HCT116 (cell line): ENCODE measurements around the gene NSD2. TPM values are rescaled to one million over a fixed set of nuclear protein-coding genes. Genes with fewer than 3 reads are reported as not detected.

Experiments
- ATAC-seq: fragments of 200-7000 bp; cut with Tn5 transposase; 2 replicates; pipeline ENCODE4 v1.9.1; 2020; ENCODE audit warnings: mild to moderate bottlenecking, moderate library complexity
- BruUV-seq: library from RNA; stranded (reverse); fragments of 400-500 nt; replicated peaks from 2 replicates; lab custom pipeline; 2021; lab: Mats Ljungman, UMichigan
- CTCF ChIA-PET: fragments of 300-600 bp; sonication (Branson Sonifier 250); formaldehyde crosslinking; loops from one replicate; lab custom pipeline; 2021; ENCODE audit warnings: antibody characterized with exemption; lab: Charles Lee
- POLR2A ChIA-PET: fragments of 300-600, 350-600 bp; sonication (Branson Sonifier 250); formaldehyde crosslinking; loops from one replicate; lab custom pipeline; 2021; ENCODE audit warnings: antibody characterized with exemption; lab: Charles Lee
- RAD21 ChIA-PET, 2 experiments: fragments of 300-600 bp; sonication (Branson Sonifier 250); formaldehyde crosslinking; loops; one replicate each; lab custom pipeline; 2023; ENCODE audit warnings: low total read pairs in 2 of 2; ENCODE audit not compliant: uncharacterized antibody in 2 of 2, unreplicated experiment in 2 of 2, low non-redundant PET in 1 of 2; lab: Charles Lee
- DNase-seq: peaks from one replicate; pipeline ENCODE4 v3.0.0-alpha.2; 2010; ENCODE audit warnings: low read depth, low spot score
- H2AFZ ChIP-seq: fragments of 200-600 bp; shearing (Covaris generic), sonication (generic); 2 replicates; pipeline ENCODE4 v1.6.1; 2017; ENCODE audit warnings: low read depth, mixed run types, mixed read lengths, antibody characterized with exemption, low read length; ENCODE audit not compliant: poor library complexity, severe bottlenecking
- H3K27ac ChIP-seq: 2 replicates; pipeline ENCODE4 v1.5.1; 2012; ENCODE audit warnings: low read depth, low read length
- H3K27me3 ChIP-seq: fragments of 200-600 bp; sonication (generic); 2 replicates; pipeline ENCODE4 v1.6.1; 2016; ENCODE audit warnings: mixed run types, low read length, mixed read lengths; ENCODE audit not compliant: insufficient read depth
- H3K36me3 ChIP-seq, 2 experiments: fragments of 200-500 bp in 1 of 2; fragments of 200-600 bp in 1 of 2; sonication (Bioruptor generic) in 1 of 2; sonication (generic) in 1 of 2; 2 replicates each; pipeline versions ENCODE4 v1.5.1 to v1.6.1; 2014 to 2016; ENCODE audit warnings: low read length in 2 of 2, inconsistent platforms in 1 of 2, mixed read lengths in 1 of 2, mixed run types in 1 of 2; ENCODE audit not compliant: insufficient read depth in 2 of 2, control insufficient read depth in 1 of 2
- H3K4me1 ChIP-seq, 2 experiments: fragments of 200-600 bp in 1 of 2; sonication (generic) in 1 of 2; 2 replicates each; pipeline versions ENCODE4 v1.5.1 to v1.6.1; 2012 to 2017; ENCODE audit warnings: low read length in 2 of 2, inconsistent platforms in 1 of 2, mild to moderate bottlenecking in 1 of 2, mixed read lengths in 1 of 2, mixed run types in 1 of 2, moderate library complexity in 1 of 2; ENCODE audit not compliant: insufficient read depth in 2 of 2, control insufficient read depth in 1 of 2
- H3K4me2 ChIP-seq: fragments of 200-600 bp; sonication (generic); 2 replicates; pipeline ENCODE4 v1.6.1; 2017; ENCODE audit warnings: mixed run types, low read length, mixed read lengths
- H3K4me3 ChIP-seq, 2 experiments: fragments of 200-600 bp in 1 of 2; sonication (generic) in 1 of 2; replicated peaks in 1 of 2; 2 replicates each; pipeline ENCODE4 v1.5.1; 2011 to 2016; ENCODE audit warnings: low read length in 2 of 2, control low read depth in 1 of 2, low read depth in 1 of 2, mild to moderate bottlenecking in 1 of 2, mixed read lengths in 1 of 2, mixed run types in 1 of 2
- H3K79me2 ChIP-seq: fragments of 200-600 bp; sonication (generic); 2 replicates; pipeline ENCODE4 v1.6.1; 2017; ENCODE audit warnings: mild to moderate bottlenecking, mixed run types, low read length, moderate library complexity, mixed read lengths; ENCODE audit not compliant: insufficient read depth
- H3K9ac ChIP-seq: fragments of 200-600 bp; sonication (generic); 2 replicates; pipeline ENCODE4 v1.6.1; 2016; ENCODE audit warnings: low read length, mixed read lengths
- H3K9me2 ChIP-seq: fragments of 200-600 bp; sonication (generic), shearing (Covaris generic); 2 replicates; pipeline ENCODE4 v1.6.1; 2017; ENCODE audit warnings: mixed run types, mild to moderate bottlenecking, moderate library complexity; ENCODE audit not compliant: insufficient read depth
- H3K9me3 ChIP-seq, 2 experiments: fragments of 200-500 bp in 1 of 2; fragments of 200-600 bp in 1 of 2; sonication (Bioruptor generic) in 1 of 2; sonication (generic) in 1 of 2; 2 replicates each; pipeline ENCODE4 v1.6.1; 2014 to 2017; ENCODE audit warnings: low read length in 2 of 2, mixed read lengths in 2 of 2, inconsistent platforms in 1 of 2, low read depth in 1 of 2, mild to moderate bottlenecking in 1 of 2, mixed run types in 1 of 2, moderate library complexity in 1 of 2; ENCODE audit not compliant: control insufficient read depth in 1 of 2, insufficient read depth in 1 of 2
- H4K20me1 ChIP-seq: fragments of 200-600 bp; sonication (generic), shearing (Covaris generic); 2 replicates; pipeline ENCODE4 v1.6.1; 2017; ENCODE audit warnings: mixed run types, mild to moderate bottlenecking, moderate library complexity; ENCODE audit not compliant: insufficient read depth
- CBX3 ChIP-seq: IDR thresholded peaks from 2 replicates; pipeline ENCODE4 v1.6.1; 2012; ENCODE audit warnings: low read depth
- CEBPB ChIP-seq: IDR thresholded peaks from 2 replicates; pipeline ENCODE4 v1.6.1; 2012; ENCODE audit warnings: low read depth
- EGR1 ChIP-seq: IDR thresholded peaks from 2 replicates; pipeline ENCODE4 v1.6.1; 2012; ENCODE audit warnings: low read depth
- ELF1 ChIP-seq: IDR thresholded peaks from 2 replicates; pipeline ENCODE4 v1.6.1; 2012; ENCODE audit warnings: low read depth, borderline replicate concordance
- EZH2 ChIP-seq: fragments of 200-600 bp; sonication (generic); IDR thresholded peaks from 2 replicates; pipeline ENCODE4 v1.6.1; 2017; ENCODE audit warnings: antibody characterized with exemption, mixed run types
- EZH2phosphoT487 ChIP-seq: fragments of 200-600 bp; IDR thresholded peaks from 2 replicates; pipeline ENCODE4 v1.6.1; 2018; ENCODE audit warnings: antibody characterized with exemption, borderline replicate concordance
- FOSL1 ChIP-seq: IDR thresholded peaks from 2 replicates; pipeline ENCODE4 v1.6.1; 2012; ENCODE audit warnings: low read depth
- JUND ChIP-seq: IDR thresholded peaks from 2 replicates; pipeline ENCODE4 v1.6.1; 2012
- POLR2A ChIP-seq: IDR thresholded peaks from 2 replicates; pipeline ENCODE4 v1.7.0; 2011; ENCODE audit warnings: borderline replicate concordance; ENCODE audit not compliant: insufficient read depth, insufficient read length; ENCODE audit errors: extremely low read depth
- POLR2AphosphoS5 ChIP-seq: IDR thresholded peaks from 2 replicates; pipeline ENCODE4 v1.6.1; 2011; ENCODE audit warnings: mild to moderate bottlenecking, low read depth, low read length, moderate library complexity
- SIN3A ChIP-seq: IDR thresholded peaks from 2 replicates; pipeline ENCODE4 v1.6.1; 2012; ENCODE audit warnings: low read depth
- SP1 ChIP-seq: IDR thresholded peaks from 2 replicates; pipeline ENCODE4 v1.6.1; 2012; ENCODE audit warnings: low read depth
- SRF ChIP-seq: IDR thresholded peaks from 2 replicates; pipeline ENCODE4 v1.6.1; 2012; ENCODE audit warnings: low read depth
- TCF7L2 ChIP-seq: IDR thresholded peaks from 2 replicates; pipeline ENCODE4 v1.7.0; 2011; ENCODE audit warnings: borderline replicate concordance, inconsistent platforms; ENCODE audit not compliant: insufficient read depth, insufficient read length; ENCODE audit errors: extremely low read depth
- YY1 ChIP-seq: IDR thresholded peaks from 2 replicates; pipeline ENCODE4 v1.6.1; 2011; ENCODE audit warnings: low read length, low read depth, moderate library complexity, mild to moderate bottlenecking; ENCODE audit not compliant: insufficient replicate concordance; ENCODE audit errors: extremely low read depth
- ZFX ChIP-seq: fragments of 450-650 bp; IDR thresholded peaks from 2 replicates; pipeline ENCODE4 v1.6.1; 2017
- ZNF274 ChIP-seq: fragments of 200-500 bp; sonication (Bioruptor generic); IDR thresholded peaks from 2 replicates; pipeline ENCODE4 v1.6.1; 2014; ENCODE audit warnings: mild to moderate bottlenecking, low read depth, low read length, inconsistent platforms
- intact Hi-C: fragments of 100-400 bp; cut with micrococcal nuclease; formaldehyde crosslinking; loops from 2 replicates; pipeline ENCODE4 v1.10.0; 2022
- total RNA-seq: library from RNA; stranded (reverse); gene quantifications from one replicate; pipeline ENCODE4 v1.2.1, GENCODE V29; 2021; ENCODE audit not compliant: unreplicated experiment
- TF ChIP-seq, protein P1 (sequence below): IDR thresholded peaks from 2 replicates; pipeline ENCODE4 v1.6.1; 2011; ENCODE audit warnings: mild to moderate bottlenecking, low read length, moderate library complexity; ENCODE audit not compliant: insufficient replicate concordance; ENCODE audit errors: extremely low read depth
- TF ChIP-seq, protein P2 (sequence below): IDR thresholded peaks from 2 replicates; pipeline ENCODE4 v1.6.1; 2012

The NSD2 gene
- total RNA-seq, 1 experiment from 2014 or later, result 145 TPM

DNA sequence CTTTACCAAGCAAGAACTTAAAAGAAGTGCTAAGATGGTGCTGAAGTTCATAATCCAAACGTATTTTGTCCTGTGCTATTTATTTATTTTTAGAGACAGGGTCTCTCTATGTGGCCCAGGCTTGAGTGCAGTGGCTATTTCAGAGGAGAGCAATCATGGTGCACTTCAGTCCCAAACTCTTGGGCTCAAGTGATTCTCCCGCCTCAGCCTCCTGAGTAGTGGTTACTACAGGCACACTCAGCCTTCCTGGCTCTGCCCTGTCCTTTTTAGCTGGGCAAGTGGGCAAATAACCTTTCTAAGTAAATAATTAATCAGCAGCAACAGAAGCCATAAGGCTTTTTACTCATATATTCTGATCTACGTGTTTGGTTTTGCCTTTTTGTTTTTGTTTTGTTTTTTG, 2.6 kb downstream of the NSD2 start:
- BruUV-seq, result no TSS peak
- Histone ChIP-seq H4K20me1 (peaks cover 5% of the 10 kb centered on the region; the same call in 1 of the 2 replicates), H3K9me2 (no peaks in the 10 kb centered on the region), H3K27me3 (no peaks in the 10 kb centered on the region), H2AFZ (no peak overlapping the region), H3K36me3 (no peaks in the 10 kb centered on the region)
- TF ChIP-seq TCF7L2 (no peak), EZH2phosphoT487 (no peak), SIN3A (no peak), CBX3 (no peak), JUND (no peak), ZNF274 (no peak)
- TF ChIP-seq, protein P1, sequence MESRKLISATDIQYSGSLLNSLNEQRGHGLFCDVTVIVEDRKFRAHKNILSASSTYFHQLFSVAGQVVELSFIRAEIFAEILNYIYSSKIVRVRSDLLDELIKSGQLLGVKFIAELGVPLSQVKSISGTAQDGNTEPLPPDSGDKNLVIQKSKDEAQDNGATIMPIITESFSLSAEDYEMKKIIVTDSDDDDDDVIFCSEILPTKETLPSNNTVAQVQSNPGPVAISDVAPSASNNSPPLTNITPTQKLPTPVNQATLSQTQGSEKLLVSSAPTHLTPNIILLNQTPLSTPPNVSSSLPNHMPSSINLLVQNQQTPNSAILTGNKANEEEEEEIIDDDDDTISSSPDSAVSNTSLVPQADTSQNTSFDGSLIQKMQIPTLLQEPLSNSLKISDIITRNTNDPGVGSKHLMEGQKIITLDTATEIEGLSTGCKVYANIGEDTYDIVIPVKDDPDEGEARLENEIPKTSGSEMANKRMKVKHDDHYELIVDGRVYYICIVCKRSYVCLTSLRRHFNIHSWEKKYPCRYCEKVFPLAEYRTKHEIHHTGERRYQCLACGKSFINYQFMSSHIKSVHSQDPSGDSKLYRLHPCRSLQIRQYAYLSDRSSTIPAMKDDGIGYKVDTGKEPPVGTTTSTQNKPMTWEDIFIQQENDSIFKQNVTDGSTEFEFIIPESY, result no peak
- TF ChIP-seq, all 23 proteins: peak for 0
- no peak overlapping the region for H3K4me3 ChIP-seq
- peaks cover 69% of the 10 kb centered on the region for H3K79me2 ChIP-seq
- H3K27ac ChIP-seq, result no peak overlapping the region
- intact Hi-C loops, result no loop called here
- no peaks in the 10 kb centered on the region for H3K9me3 ChIP-seq
- H3K4me2 ChIP-seq, result peak overlapping the region; percentile 76; the same call in 1 of the 2 replicates
- no peak for DNase-seq
- ATAC-seq, result no peak
- H3K4me1 ChIP-seq, result peaks cover 18 to 50% of the 10 kb centered on the region in 2 experiments
- CTCF ChIA-PET, result no interaction called here
- RAD21 ChIA-PET, result no interaction called here
- no peak overlapping the region for H3K9ac ChIP-seq
- POLR2A ChIA-PET, result interaction anchor here (0.7 kb wide), 1 partner anchor 181 kb away, joined by 3 read pairs; no protein-coding TSS in a partner anchor

DNA sequence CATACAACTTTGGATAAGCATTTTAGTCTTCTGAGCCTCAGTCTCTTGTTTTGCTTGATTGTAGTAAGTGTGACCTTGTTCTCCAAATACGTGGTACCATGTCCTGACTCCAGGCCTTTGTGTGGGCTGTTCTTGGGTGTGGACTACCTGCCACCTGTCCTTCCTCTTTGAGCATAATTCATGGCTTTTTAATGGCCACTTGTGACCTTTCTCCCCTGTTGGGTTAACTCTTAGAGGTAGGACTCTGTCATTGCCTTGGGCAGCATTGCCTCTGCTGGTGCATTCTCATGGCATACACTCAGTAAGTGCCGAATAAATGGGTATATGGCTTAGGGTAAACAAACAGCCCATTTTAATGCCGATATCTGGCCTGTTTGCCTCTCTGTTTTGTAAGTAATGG, 3.0 kb downstream of the NSD2 start:
- ATAC-seq (no peak), DNase-seq (no peak)
- Histone ChIP-seq H3K9me3 (no peaks in the 10 kb centered on the region), H3K36me3 (no peaks in the 10 kb centered on the region), H3K4me2 (no peak overlapping the region), H3K9ac (no peak overlapping the region), H3K79me2 (peaks cover 73% of the 10 kb centered on the region), H2AFZ (no peak overlapping the region), H3K27ac (no peak overlapping the region), H4K20me1 (peaks cover 5% of the 10 kb centered on the region; the same call in 1 of the 2 replicates), H3K4me3 (no peak overlapping the region), H3K27me3 (no peaks in the 10 kb centered on the region), H3K9me2 (no peaks in the 10 kb centered on the region), H3K4me1 (peaks cover 18 to 47% of the 10 kb centered on the region in 2 experiments)
- intact Hi-C loops, result no loop called here
- BruUV-seq, result no TSS peak
- POLR2A ChIA-PET, result interaction anchor here (0.7 kb wide), 1 partner anchor 181 kb away, joined by 3 read pairs; no protein-coding TSS in a partner anchor
- RAD21 ChIA-PET, result no interaction called here
- CTCF ChIA-PET, result no interaction called here
- TF ChIP-seq JUND, result no peak
- no peak for TF ChIP-seq SRF
- no peak for TF ChIP-seq ELF1
- no peak for TF ChIP-seq ZNF274
- TF ChIP-seq SP1, result no peak
- TF ChIP-seq, protein P1, result no peak
- no peak for TF ChIP-seq YY1
- no peak for TF ChIP-seq POLR2A
- TF ChIP-seq, protein P2, sequence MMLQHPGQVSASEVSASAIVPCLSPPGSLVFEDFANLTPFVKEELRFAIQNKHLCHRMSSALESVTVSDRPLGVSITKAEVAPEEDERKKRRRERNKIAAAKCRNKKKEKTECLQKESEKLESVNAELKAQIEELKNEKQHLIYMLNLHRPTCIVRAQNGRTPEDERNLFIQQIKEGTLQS, result no peak
- TF ChIP-seq FOSL1, result no peak
- no peak for TF ChIP-seq POLR2AphosphoS5
- TF ChIP-seq ZFX, result no peak
- no peak for TF ChIP-seq EGR1
- TF ChIP-seq EZH2, result no peak
- no peak for TF ChIP-seq CEBPB
